Fibroblast of lung (primary cell): ENCODE data around the gene ZNF197. TPM values are rescaled to one million over a fixed set of nuclear protein-coding genes. Genes with fewer than 3 reads are reported as not detected.

ENCODE experiments used
- DNase-seq, 2 donors: peaks; one replicate each; pipeline versions ENCODE4 v3.0.0 to v3.0.0-alpha.2; 2010; ENCODE audit warnings: low read depth in 2 of 2
- H2AFZ ChIP-seq: 2 replicates; pipeline ENCODE4 v1.5.1; 2012; ENCODE audit warnings: low read length, control low read depth, inconsistent platforms
- H3K27ac ChIP-seq: 2 replicates; pipeline ENCODE4 v1.5.1; 2011; ENCODE audit warnings: low read length, control low read depth; ENCODE audit not compliant: insufficient read depth
- H3K27me3 ChIP-seq: 2 replicates; pipeline ENCODE4 v1.5.1; 2011; ENCODE audit warnings: mild to moderate bottlenecking, low read length; ENCODE audit not compliant: control insufficient read depth, insufficient read depth
- H3K36me3 ChIP-seq: 2 replicates; pipeline ENCODE4 v1.5.1; 2011; ENCODE audit warnings: low read length; ENCODE audit not compliant: control insufficient read depth, insufficient read depth
- H3K4me1 ChIP-seq: 2 replicates; pipeline ENCODE4 v1.5.1; 2011; ENCODE audit warnings: low read length; ENCODE audit not compliant: control insufficient read depth, insufficient read depth; ENCODE audit errors: extremely low read depth
- H3K4me2 ChIP-seq: 2 replicates; pipeline ENCODE4 v1.5.1; 2011; ENCODE audit warnings: low read length, control low read depth; ENCODE audit not compliant: insufficient read depth; ENCODE audit errors: extremely low read depth
- H3K4me3 ChIP-seq, 4 experiments: fragments of 200-600 bp in 1 of 4; sonication (generic) in 1 of 4; replicated peaks in 1 of 4; 2 replicates each; pipeline ENCODE4 v1.5.1; 2011 to 2016; ENCODE audit warnings: low read length in 4 of 4, low read depth in 3 of 4, mild to moderate bottlenecking in 3 of 4, control low read depth in 2 of 4, inconsistent platforms in 1 of 4, mixed read lengths in 1 of 4; ENCODE audit not compliant: insufficient read depth in 1 of 4; ENCODE audit errors: control extremely low read depth in 1 of 4
- H3K79me2 ChIP-seq: 2 replicates; pipeline ENCODE4 v1.5.1; 2012; ENCODE audit warnings: mild to moderate bottlenecking, low read length, inconsistent platforms; ENCODE audit not compliant: control insufficient read depth, insufficient read depth
- H3K9ac ChIP-seq: 2 replicates; pipeline ENCODE4 v1.5.1; 2011; ENCODE audit warnings: mild to moderate bottlenecking, low read length, control low read depth; ENCODE audit not compliant: insufficient read depth
- H3K9me3 ChIP-seq: 2 replicates; pipeline ENCODE4 v1.5.1; 2012; ENCODE audit warnings: low read depth, low read length; ENCODE audit not compliant: control insufficient read depth, insufficient read depth
- H4K20me1 ChIP-seq: 2 replicates; pipeline ENCODE4 v1.5.1; 2011; ENCODE audit warnings: low read length; ENCODE audit not compliant: control insufficient read depth, insufficient read depth; ENCODE audit errors: extremely low read depth
- EZH2 ChIP-seq: IDR thresholded peaks from 2 replicates; pipeline ENCODE4 v1.5.1; 2012; ENCODE audit warnings: low read length, control low read depth, mild to moderate bottlenecking; ENCODE audit errors: missing control alignments
- polyA plus RNA-seq, 2 donors: library from polyadenylated mRNA; depleted of rRNA in 1 of 2; stranded (reverse) in 1 of 2; unstranded in 1 of 2; fragments of >200 nt; gene quantifications; 2 replicates each; pipeline ENCODE4 v1.2.1, GENCODE V29; 2011 to 2012; ENCODE audit warnings: missing spikeins in 1 of 2
- total RNA-seq: library from RNA; depleted of rRNA; stranded (reverse); fragments of >200 nt; gene quantifications from 2 replicates; pipeline ENCODE4 v1.2.1, GENCODE V29; 2014
- TF ChIP-seq, protein P1 (sequence below), 2 donors: IDR thresholded peaks in 1 of 2; conservative IDR thresholded peaks in 1 of 2; 1 replicate in 1 of 2; 2 replicates in 1 of 2; pipeline ENCODE4 v1.5.1; 2011 to 2012; ENCODE audit warnings: low read length in 2 of 2, control low read depth in 1 of 2, inconsistent platforms in 1 of 2, low read depth in 1 of 2, mild to moderate bottlenecking in 1 of 2

Gene ZNF197
- total and polyA plus RNA-seq, 2 donors (not counting 1 experiment from before 2014, with no cell fraction given) = 9.3 to 20.8 TPM

DNA sequence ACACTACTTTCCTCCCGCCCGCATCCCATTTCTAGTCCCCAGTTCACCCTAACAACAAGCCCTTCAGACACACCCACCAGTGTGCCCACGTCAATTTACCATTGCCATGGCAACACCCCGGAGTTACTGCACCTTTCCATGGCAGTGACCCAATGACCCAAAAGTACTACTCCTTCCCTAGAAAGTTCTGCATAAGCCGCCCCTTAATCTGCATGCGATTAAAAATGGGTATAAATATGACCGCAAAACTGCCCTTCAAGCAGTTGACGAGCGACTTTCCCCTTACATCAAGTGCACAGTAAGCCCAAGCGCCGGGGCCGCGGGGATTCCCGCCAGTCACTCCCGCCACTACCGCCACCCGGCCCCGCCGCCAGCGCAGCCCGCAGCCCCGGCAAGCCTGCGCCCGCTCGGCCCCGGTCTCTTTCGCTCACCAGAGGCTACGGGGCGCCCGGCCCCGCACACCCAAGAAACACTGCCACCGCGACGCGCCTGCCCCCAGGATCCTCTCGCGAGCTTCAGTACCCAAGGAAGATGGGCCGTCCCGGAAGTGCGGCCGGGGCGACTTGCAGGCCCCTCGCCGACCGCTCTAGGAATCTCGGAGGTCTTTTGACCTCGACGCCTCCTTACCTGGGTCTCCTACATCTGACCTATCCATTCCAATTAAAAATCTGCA is 60.4 kb downstream of the ZNF197 start:
- Histone ChIP-seq H3K36me3 (no peaks in the 10 kb centered on the region), H2AFZ (peak overlapping the region; percentile 65), H3K4me1 (no peaks in the 10 kb centered on the region), H3K4me3 (peak overlapping the region; percentile 34 to 79 (median 54)), H3K9me3 (no peaks in the 10 kb centered on the region), H4K20me1 (no peaks in the 10 kb centered on the region), H3K79me2 (no peaks in the 10 kb centered on the region), H3K27ac (no peak overlapping the region), H3K27me3 (no peaks in the 10 kb centered on the region), H3K9ac (peak overlapping the region; percentile 52), H3K4me2 (peak overlapping the region; percentile 79)
- DNase-seq = peak; percentile 91 to 92
- TF ChIP-seq EZH2 = no peak
- TF ChIP-seq, protein P1, sequence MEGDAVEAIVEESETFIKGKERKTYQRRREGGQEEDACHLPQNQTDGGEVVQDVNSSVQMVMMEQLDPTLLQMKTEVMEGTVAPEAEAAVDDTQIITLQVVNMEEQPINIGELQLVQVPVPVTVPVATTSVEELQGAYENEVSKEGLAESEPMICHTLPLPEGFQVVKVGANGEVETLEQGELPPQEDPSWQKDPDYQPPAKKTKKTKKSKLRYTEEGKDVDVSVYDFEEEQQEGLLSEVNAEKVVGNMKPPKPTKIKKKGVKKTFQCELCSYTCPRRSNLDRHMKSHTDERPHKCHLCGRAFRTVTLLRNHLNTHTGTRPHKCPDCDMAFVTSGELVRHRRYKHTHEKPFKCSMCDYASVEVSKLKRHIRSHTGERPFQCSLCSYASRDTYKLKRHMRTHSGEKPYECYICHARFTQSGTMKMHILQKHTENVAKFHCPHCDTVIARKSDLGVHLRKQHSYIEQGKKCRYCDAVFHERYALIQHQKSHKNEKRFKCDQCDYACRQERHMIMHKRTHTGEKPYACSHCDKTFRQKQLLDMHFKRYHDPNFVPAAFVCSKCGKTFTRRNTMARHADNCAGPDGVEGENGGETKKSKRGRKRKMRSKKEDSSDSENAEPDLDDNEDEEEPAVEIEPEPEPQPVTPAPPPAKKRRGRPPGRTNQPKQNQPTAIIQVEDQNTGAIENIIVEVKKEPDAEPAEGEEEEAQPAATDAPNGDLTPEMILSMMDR (conservative IDR thresholded peaks at IDR 0.05 in 1 of 2, IDR thresholded peaks at IDR 0.05 in 1 of 2; ENCODE audit: low read depth in 1 of 2, low read length in 2 of 2) = no peak

- no peak for TF ChIP-seq EZH2
- TF ChIP-seq, protein P1 (conservative IDR thresholded peaks at IDR 0.05 in 1 of 2, IDR thresholded peaks at IDR 0.05 in 1 of 2; ENCODE audit: low read depth in 1 of 2, low read length in 2 of 2) = no peak
- Histone ChIP-seq H3K4me1 (no peaks in the 10 kb centered on the region), H3K9ac (no peak overlapping the region), H2AFZ (no peak overlapping the region), H3K27me3 (no peaks in the 10 kb centered on the region), H3K9me3 (no peaks in the 10 kb centered on the region), H3K79me2 (no peaks in the 10 kb centered on the region), H3K27ac (no peak overlapping the region), H3K36me3 (no peaks in the 10 kb centered on the region), H3K4me2 (no peak overlapping the region), H4K20me1 (no peaks in the 10 kb centered on the region), H3K4me3 (no peak overlapping the region)
- DNase-seq = no peak
Observed at GRCh38 chr3:44687898-44688297, 63.1 kb downstream of the ZNF197 start.

Other genes with a start within 250 kb of the ZNF197 start
- gene ZNF445, start 147.4 kb upstream of the ZNF197 start, total RNA-seq = 7.7 and 9.1 TPM in 2 replicates
- gene ZNF445, start 147.4 kb upstream of the ZNF197 start, polyA plus RNA-seq = 4.0 and 4.5 TPM in 2 replicates
- gene ZKSCAN7, start 69.8 kb upstream of the ZNF197 start, total RNA-seq = 8.5 and 13.2 TPM in 2 replicates
- 2.2 and 3.0 TPM in 2 replicates for gene ZKSCAN7, start 69.8 kb upstream of the ZNF197 start, polyA plus RNA-seq
- gene ZNF660, start 40.1 kb upstream of the ZNF197 start, total RNA-seq = 3.3 and 4.0 TPM in 2 replicates
- 0.44 and 0.92 TPM in 2 replicates for gene ZNF660, start 40.1 kb upstream of the ZNF197 start, polyA plus RNA-seq
- 9.8 and 11.2 TPM in 2 replicates for gene ZNF35, start 23.7 kb downstream of the ZNF197 start, total RNA-seq
- gene ZNF35, start 23.7 kb downstream of the ZNF197 start, polyA plus RNA-seq = 6.9 and 8.0 TPM in 2 replicates
- gene ZNF502, start 87.6 kb downstream of the ZNF197 start, total RNA-seq = 5.4 and 6.1 TPM in 2 replicates
- 3.1 and 4.2 TPM in 2 replicates for gene ZNF502, start 87.6 kb downstream of the ZNF197 start, polyA plus RNA-seq
- gene ZNF501, start 104.6 kb downstream of the ZNF197 start, total RNA-seq = 11.3 and 16.0 TPM in 2 replicates
- 3.2 and 3.7 TPM in 2 replicates for gene ZNF501, start 104.6 kb downstream of the ZNF197 start, polyA plus RNA-seq
- 18.3 and 20.0 TPM in 2 replicates for gene KIAA1143, start 136.6 kb downstream of the ZNF197 start, total RNA-seq
- gene KIAA1143, start 136.6 kb downstream of the ZNF197 start, polyA plus RNA-seq = 16.0 and 18.9 TPM in 2 replicates
- 2.1 and 3.8 TPM in 2 replicates for gene KIF15, start 136.8 kb downstream of the ZNF197 start, total RNA-seq
- gene KIF15, start 136.8 kb downstream of the ZNF197 start, polyA plus RNA-seq = 3.1 and 9.4 TPM in 2 replicates
- 17.2 and 25.3 TPM in 2 replicates for gene TMEM42, start 236.9 kb downstream of the ZNF197 start, total RNA-seq
- 20.2 and 23.4 TPM in 2 replicates for gene TMEM42, start 236.9 kb downstream of the ZNF197 start, polyA plus RNA-seq
- gene TGM4, start 249.6 kb downstream of the ZNF197 start, total RNA-seq = not detected in 2 replicates
- 0.02 TPM in 1 of 2 replicates, not detected in the other for gene TGM4, start 249.6 kb downstream of the ZNF197 start, polyA plus RNA-seq